GM12872 (cell line): ENCODE data around the gene TBC1D32.

Source experiments
- CTCF ChIP-seq: IDR thresholded peaks from 3 replicates; pipeline ENCODE4 v1.5.1; 2011; ENCODE audit warnings: low read depth, mild to moderate bottlenecking, low read length, moderate library complexity; ENCODE audit not compliant: insufficient read depth

TBC1D32 gene

DNA sequence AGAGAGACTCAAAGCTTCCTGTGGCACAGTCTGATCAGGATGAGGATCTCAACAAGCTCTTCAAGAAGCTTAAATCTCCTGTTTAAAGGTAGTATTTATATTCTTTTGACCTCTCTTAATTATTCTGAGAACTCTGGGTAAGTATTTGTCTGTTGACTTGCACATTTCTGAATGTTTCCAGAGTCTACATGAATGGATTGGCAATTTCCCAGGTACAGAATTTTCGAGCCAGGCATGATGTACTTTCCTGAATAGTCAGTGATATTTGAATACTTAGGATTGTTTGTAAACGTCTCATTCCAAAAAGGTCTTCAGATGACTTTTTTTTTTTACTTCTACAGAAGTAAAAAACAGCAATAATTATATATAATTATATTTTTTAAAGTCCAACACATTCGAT lies 293.4 kb downstream of the TBC1D32 start:
- no peak for TF ChIP-seq CTCF

DNA sequence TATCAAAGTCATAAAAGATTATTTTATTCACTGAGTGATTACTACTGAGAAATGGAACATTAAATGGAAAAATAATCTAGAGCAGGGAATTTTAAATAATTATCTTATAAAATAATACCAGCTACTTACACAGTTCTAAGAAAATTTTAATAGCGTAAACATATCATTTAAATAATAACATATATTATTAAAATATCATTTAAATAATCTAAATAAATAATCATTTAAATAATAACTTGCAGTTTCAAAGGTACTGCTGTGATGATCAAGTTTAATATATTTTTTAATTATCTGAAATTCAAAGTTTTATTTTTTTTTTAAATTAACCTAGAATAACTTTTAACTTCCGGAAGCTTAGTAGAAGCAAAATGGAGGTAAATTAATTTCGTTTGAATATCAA lies 301.2 kb downstream of the TBC1D32 start:
- TF ChIP-seq CTCF = no peak

GRCh38 chr6:121032268-121033006 lies 301.8 kb downstream of the TBC1D32 start:
- no peak for TF ChIP-seq CTCF
